Right cardiac atrium (tissue), 5 donors: Measurements from ENCODE around the gene LZTS3. TPM values are rescaled to one million over a fixed set of nuclear protein-coding genes. Genes with fewer than 3 reads are reported as not detected.

Source experiments
- ATAC-seq, 2 donors: fragments of 200-7000 bp; cut with Tn5 transposase; one replicate each; pipeline versions ENCODE4 v1.8.0 to v1.9.1; 2020; ENCODE audit warnings: moderate library complexity in 2 of 2, mild to moderate bottlenecking in 1 of 2
- DNase-seq, 3 donors: peaks; one replicate each; pipeline ENCODE4 v3.0.0-alpha.2; 2020
- H3K27ac ChIP-seq: one replicate; pipeline ENCODE4 v1.5.1; 2013; ENCODE audit warnings: mild to moderate bottlenecking, low read length, control low read depth, moderate library complexity
- H3K27me3 ChIP-seq: one replicate; pipeline ENCODE4 v1.6.1; 2013; ENCODE audit not compliant: control insufficient read depth, insufficient read depth
- H3K4me1 ChIP-seq: one replicate; pipeline ENCODE4 v1.6.1; 2013; ENCODE audit warnings: low read length; ENCODE audit not compliant: control insufficient read depth, insufficient read depth
- H3K4me3 ChIP-seq: one replicate; pipeline ENCODE4 v1.5.1; 2013; ENCODE audit warnings: low read length, control low read depth
- H3K9me3 ChIP-seq: one replicate; pipeline ENCODE4 v1.6.1; 2013; ENCODE audit warnings: low read length; ENCODE audit not compliant: control insufficient read depth
- WGBS: extraction: QIAGEN DNeasy Blood & Tissue Kit; methylation state at CpG from one replicate; pipeline ENCODE4 v1.1.7; 2013; 5-methylcytosine and 5-hydroxymethylcytosine counted together
- intact Hi-C, 4 donors: fragments of 100-400 bp; cut with DNase I; formaldehyde crosslinking; loops; one replicate each; pipeline versions ENCODE4 v1.11.0 to v1.14.0; 2022 to 2023
- polyA plus RNA-seq: library from polyadenylated mRNA; stranded (reverse); fragments of 200-250 nt; gene quantifications from one replicate; pipeline ENCODE4 v1.2.3, GENCODE V29; 2013
- total RNA-seq, 4 donors: library from RNA; stranded (reverse); fragmentation: NEBNext Ultra II Directional; extraction: Animal tissue kit (Norgen Biotek cat#: 25700); gene quantifications; one replicate each; pipeline ENCODE4 v1.2.1, GENCODE V29; 2021
- donor health status: healthy with polysubstance abuse.
- donor health status: DM: no; HTN: yes; CAD: no.
- donor health status: DM: no; HTN: no; CAD: no.
- donor health status: DM: no; HTN: yes; CAD: no; lungs with severe emphysema.
- donor health status: DM: yes; HTN: yes; CAD: no.

LZTS3 gene
- total and polyA plus RNA-seq, 5 donors = 14.1 to 26.9 (median 19.2) TPM

DNA sequence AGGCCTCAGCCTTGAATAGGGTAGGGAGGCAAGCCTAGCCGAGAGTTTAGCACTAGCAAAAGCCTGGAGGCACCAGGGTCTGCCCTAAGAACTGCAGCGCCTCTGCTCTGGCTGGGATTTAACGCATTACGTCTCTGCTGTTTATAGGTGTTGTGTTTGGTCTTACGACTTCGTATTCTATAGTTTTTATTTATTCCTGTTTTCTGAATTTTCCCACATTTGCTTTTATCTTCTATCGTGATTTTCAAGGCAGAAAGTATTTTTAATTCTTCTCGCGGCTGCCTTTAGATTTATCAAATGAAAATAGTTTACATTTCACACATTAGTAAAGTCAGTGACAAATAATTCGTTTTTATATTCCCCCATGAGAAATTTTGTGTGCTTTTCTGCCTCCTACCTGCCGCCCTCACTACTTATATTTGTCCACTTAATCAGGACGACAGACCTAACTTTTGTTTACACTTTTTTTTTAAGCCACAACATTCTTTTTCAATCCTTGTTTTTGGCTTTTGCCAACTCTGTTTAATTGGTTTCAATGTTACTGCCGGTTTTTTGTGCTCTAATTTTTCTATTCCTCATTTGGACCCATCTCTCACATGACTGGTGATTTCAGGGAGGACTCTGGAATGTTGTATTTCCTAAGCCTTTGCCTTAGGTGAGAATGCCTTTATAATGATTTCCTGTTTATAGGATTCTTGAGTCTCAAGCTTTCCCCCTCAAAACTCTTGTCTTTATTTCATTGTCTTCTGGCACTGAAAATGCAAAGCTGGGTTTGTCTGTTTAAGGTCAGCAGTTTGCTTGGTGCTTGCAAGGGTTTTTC is 1.3 kb upstream of the LZTS3 start:
- intact Hi-C loops = no loop called here
- Histone ChIP-seq H3K27ac (no peak overlapping the region), H3K4me1 (no peaks in the 10 kb centered on the region), H3K9me3 (no peaks in the 10 kb centered on the region), H3K27me3 (no peaks in the 10 kb centered on the region), H3K4me3 (peak overlapping the region; percentile 66)
- no peak for DNase-seq
- 15% methylated on average over 13 of the region's 13 CpGs for WGBS
- ATAC-seq = no peak

DNA sequence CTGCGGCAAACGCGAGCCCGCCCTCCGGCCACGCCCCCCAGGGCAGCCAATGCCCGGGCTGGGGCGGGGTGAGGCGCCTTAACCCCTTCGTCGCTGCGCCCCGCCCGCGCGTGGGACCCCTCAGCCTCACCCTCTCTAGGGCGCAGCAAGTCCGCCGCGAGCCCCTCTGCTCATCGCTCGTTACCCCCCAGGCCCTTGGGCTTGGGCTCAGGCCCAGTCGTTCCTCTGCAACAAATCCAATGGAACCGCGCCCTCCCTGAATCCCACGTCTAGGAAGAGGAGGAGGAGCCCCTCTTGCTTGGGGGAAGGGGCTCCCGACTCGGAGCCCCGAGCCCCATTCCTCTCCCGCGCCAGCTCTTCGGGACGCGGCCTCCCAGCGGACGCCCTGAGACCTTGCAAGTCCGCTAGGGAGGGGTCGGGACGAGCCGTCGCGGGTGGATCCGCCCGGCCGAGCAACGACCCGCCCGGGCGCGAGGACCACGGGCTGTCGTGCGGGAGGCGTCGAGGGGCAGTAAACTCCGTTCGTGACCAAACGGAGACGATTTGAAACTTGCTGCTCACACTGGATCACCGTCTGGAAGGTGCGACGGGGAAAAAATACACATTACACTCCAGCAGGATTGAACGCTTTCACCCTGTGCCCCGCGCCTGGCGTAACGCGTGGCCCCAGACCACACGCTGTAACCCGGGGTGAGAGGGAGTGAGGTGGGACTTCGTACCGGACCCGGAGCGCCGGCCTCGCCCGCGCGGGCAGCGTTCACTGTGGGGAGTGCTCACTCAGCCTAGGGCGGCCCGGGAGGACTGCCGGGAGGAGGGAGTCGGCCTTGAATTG is 477 bp upstream of the LZTS3 start:
- Histone ChIP-seq H3K27ac (peak overlapping the region; percentile 38), H3K4me1 (no peaks in the 10 kb centered on the region), H3K4me3 (peak overlapping the region; percentile 66), H3K27me3 (no peaks in the 10 kb centered on the region), H3K9me3 (no peaks in the 10 kb centered on the region)
- under 1% methylated on average over 84 of the region's 84 CpGs for WGBS
- DNase-seq (peak; percentile 92 to 98 (median 97)), ATAC-seq (peak; percentile 96 to 97)
- intact Hi-C loops = no loop called here

DNA sequence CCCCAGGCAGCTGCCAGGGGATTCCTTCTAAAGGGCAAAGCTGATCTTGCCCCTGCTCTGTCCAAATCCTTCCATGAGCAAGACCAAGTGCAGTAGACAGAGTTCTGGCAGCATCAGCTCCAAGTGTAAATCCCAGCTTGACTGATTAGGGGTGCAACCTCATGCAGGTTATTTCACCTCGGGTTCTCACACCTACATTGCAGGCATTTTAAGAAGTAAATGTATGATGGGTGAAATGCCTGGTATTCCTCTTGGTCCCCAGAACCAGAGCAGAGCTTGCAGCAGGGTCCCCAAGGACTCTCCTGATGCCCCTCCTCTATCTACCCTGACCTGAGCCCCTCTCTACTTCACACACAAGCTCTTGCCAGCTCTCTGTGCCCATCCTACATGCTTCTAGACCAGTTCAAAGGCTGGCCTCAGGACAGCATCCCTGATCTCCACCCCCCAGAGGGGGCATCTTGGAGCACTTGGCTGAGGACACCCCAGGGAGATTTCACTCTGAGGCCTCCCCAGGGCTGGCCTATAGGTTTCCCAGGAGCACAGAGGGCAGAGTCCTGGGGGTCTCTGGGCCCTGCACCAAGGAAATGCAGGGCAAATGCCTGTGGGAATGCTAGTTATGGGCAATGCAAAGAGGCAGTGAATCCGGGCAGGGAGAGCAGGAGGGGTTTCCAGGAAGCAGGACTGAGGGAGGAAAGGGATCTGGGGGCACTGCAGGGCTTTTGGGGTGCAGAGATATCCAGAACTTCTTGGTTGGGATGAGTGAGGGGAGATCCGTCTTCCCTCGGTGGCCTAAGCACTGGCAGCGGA is 1.0 kb downstream of the LZTS3 start:
- no peak for DNase-seq
- Histone ChIP-seq H3K4me3 (peak overlapping the region; percentile 66), H3K4me1 (no peaks in the 10 kb centered on the region), H3K9me3 (no peaks in the 10 kb centered on the region), H3K27ac (no peak overlapping the region), H3K27me3 (no peaks in the 10 kb centered on the region)
- intact Hi-C loops = no loop called here
- whole genome bisulfite sequencing = 20% methylated on average over 5 of the region's 5 CpGs
- no peak for ATAC-seq

DNA sequence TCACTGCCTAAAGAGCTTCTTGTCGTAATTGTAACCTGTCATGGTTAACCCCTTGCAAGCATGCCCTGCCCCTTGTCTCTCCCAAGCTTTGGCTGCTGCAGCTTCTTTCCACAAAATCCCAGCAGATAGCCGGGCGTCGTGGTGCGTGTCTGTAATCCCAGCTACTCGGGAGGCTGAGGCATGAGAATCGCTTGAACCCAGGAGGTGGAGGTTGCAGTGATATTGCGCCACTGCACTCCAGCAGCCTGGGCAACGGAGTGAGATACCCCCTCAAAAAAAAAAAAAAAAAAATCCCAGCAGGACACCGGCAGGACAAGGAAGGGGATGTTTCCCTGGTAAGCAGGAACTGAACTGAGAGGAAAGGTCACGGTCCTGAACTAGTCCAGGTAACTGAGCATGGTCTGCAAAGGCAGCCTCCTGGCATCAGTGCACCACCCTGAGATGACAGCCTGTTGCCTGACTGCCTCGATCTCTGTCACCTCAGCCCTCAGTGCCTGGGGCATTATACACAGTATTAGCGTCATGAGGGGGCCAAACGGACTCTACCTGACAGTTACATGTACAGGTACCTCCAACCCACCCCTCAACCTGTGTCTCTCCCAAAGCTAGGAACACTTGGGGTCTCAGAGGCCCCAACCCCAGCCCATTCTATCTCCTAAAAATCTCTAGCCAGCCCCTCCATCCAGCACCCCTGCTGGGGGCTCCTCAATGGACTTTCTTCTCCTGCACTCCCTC is 1.8 kb downstream of the LZTS3 start:
- ATAC-seq (no peak), DNase-seq (no peak)
- H3K27me3 ChIP-seq = no peaks in the 10 kb centered on the region
- no peak overlapping the region for H3K4me3 ChIP-seq
- intact Hi-C loops = no loop called here
- no peaks in the 10 kb centered on the region for H3K4me1 ChIP-seq
- no peak overlapping the region for H3K27ac ChIP-seq
- 78% methylated on average over 14 of the region's 14 CpGs for WGBS
- no peaks in the 10 kb centered on the region for H3K9me3 ChIP-seq

DNA sequence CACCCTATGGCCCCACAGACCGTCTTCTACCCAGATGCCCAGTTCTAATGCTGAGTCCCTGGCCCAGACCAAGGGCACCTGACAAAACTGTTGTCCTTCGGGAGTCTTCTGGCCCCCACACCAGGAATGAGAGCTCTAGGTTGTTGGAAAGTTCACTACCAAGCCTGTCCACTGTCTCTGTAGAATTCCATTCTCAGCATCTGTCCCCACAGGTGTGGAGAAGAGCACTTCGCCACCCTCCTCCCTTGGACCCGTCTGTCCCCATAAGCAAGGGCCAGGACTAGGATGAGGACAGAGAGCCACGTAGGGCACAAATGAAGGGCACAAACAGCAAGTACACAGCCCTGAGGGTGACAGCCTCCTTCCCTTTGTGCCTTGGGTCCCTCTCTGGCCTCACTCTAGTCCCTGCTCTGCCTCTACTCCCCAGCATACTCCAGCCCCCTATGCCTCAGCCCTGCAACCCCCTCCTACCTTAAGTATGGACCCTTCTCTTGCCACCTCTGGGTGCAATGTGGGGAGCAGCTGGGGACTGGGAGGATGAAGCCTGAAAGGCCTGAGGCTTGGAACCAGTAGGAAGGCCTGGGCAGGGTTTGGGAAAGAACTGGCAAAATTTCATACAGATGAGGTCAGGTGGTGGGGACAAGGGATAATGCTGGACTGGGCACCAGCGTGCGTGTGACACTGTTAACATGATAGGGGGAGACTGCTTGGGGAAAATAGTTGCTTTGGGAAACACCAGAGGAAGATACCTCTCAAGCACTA is 4.3 kb downstream of the LZTS3 start:
- H3K4me1 ChIP-seq = no peaks in the 10 kb centered on the region
- no peaks in the 10 kb centered on the region for H3K27me3 ChIP-seq
- intact Hi-C loops = no loop called here
- no peak for DNase-seq
- no peak overlapping the region for H3K27ac ChIP-seq
- no peaks in the 10 kb centered on the region for H3K9me3 ChIP-seq
- WGBS = 84% methylated on average over 7 of the region's 7 CpGs
- ATAC-seq = no peak
- no peak overlapping the region for H3K4me3 ChIP-seq

DNA sequence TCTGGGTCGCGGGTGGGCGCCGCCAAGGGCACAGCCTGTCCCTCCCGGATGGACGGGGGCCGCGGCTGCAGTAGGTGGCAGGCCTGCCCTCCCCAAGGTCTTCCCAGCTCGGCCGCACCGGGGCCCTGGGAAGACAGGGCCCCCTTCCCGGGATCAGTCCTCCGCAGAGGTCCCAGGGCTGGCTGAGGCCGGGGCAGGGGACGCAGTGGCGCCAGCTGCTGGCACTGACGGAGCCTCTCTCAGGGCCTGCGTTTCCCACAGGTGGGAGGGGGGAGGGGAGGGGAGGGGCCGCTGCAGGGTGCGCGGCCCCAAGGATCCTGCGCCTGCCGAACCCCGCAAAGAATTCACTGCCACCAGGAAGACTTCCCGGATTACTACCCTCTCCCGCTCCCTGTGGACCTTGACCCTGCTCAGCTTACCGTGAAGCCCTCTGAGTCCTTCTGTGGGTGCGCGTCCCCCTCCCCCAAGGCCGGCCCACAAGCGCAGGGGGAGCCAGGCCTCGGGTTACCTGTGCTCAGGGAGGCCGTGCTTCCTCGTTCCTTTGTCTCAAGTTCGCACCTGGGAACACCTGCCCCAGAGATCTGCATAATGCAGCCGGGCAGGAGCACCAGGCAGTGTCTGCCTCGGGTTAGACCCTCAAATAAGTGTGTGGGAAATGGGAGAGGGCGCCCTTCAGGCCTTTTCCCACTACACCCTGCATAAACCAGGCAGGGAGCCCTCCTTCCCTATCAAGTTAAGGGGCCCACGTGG is 5.1 kb downstream of the LZTS3 start:
- Histone ChIP-seq H3K27me3 (no peaks in the 10 kb centered on the region), H3K4me1 (no peaks in the 10 kb centered on the region), H3K4me3 (peak overlapping the region; percentile 1), H3K27ac (no peak overlapping the region), H3K9me3 (no peaks in the 10 kb centered on the region)
- WGBS = 49% methylated on average over 39 of the region's 39 CpGs
- intact Hi-C loops = no loop called here
- ATAC-seq (peak in 1 of 2 donors; percentile 21), DNase-seq (peak in 2 of 3 donors; percentile 64 to 76)

DNA sequence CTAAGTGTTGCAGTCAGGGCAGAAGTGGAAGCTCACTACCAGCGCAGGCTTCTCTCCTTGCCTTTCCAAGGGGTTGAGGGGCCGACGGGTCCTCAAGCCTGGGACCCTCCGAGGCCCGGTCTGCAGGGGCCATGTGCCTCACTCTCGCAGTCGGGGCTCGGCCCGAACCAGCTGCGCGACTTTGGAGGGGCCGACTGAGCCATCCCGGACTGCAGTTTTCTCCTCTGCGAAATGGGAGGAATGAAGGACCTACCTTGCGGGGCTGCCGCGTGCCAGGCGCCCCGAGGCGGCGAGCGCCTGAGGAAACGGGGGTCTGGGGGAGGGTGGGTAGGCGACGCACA is 5.6 kb downstream of the LZTS3 start:
- intact Hi-C loops = no loop called here
- no peak for DNase-seq
- H3K27ac ChIP-seq = no peak overlapping the region
- no peaks in the 10 kb centered on the region for H3K4me1 ChIP-seq
- no peaks in the 10 kb centered on the region for H3K9me3 ChIP-seq
- ATAC-seq = no peak
- WGBS = 64% methylated on average over 25 of the region's 25 CpGs
- H3K4me3 ChIP-seq = peak overlapping the region; percentile 1
- H3K27me3 ChIP-seq = no peaks in the 10 kb centered on the region

DNA sequence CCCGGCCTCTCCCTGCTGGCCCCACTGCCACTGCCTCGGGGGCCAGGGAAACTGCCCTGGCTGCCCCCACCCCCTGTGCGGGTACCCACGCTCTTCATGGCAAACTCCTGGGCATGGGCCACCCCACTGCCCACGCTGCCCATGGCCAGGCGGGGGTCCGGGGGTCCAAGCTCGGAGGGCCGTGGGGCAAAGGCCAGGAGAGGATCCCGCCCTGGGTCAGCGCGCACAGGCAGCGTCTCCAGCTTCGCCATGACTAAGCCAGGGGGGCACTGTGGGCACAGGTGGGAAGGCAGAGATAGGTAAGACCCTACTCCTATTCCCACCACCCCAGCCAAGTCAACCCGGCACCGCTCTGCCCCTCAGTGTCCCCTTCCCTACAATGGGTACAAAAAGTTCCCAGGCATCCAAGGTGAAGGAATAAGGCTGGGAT is 6.4 kb downstream of the LZTS3 start:
- no peak overlapping the region for H3K4me3 ChIP-seq
- H3K4me1 ChIP-seq = no peaks in the 10 kb centered on the region
- 97% methylated on average over 16 of the region's 16 CpGs for WGBS
- H3K9me3 ChIP-seq = no peaks in the 10 kb centered on the region
- ATAC-seq (no peak), DNase-seq (peak in 1 of 3 donors; percentile 48)
- H3K27me3 ChIP-seq = no peaks in the 10 kb centered on the region
- intact Hi-C loops = no loop called here
- H3K27ac ChIP-seq = no peak overlapping the region

DNA sequence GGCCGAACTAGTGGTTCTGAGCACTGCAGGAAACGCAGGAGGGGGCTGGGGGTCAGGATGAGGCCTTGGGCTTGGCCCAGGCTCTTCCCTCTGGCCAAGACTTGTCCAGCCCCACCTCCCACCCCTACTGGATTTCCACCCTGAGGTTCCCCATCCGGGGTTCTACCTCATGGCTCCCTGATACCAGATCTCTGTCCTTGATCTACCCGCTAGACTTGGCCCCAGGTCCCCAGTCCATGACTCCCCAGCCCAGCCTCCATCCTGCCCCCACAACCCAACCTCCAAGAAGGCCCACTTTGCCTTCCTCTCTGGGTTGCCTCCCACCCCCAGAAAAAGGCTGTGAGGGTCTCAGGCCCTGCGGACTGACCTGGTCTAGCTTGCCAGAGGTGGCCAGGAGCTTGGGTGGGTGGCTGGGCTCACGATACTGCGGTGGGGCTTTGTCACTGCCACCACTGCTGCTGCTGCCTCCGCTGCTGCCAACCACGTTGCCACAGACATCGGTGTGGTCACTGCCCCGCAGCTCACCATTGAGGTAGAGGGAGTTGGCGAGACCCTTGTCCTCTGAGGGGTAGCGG is 6.9 kb downstream of the LZTS3 start:
- no peak for ATAC-seq
- intact Hi-C loops = no loop called here

More for the DNA sequence above, 6.9 kb downstream of the LZTS3 start:
- Histone ChIP-seq H3K27ac (no peak overlapping the region), H3K27me3 (no peaks in the 10 kb centered on the region), H3K4me1 (no peaks in the 10 kb centered on the region), H3K4me3 (no peak overlapping the region), H3K9me3 (no peaks in the 10 kb centered on the region)
- no peak for DNase-seq
- WGBS = 91% methylated on average over 13 of the region's 13 CpGs
